GM12878 (cell line): ENCODE results near the gene PSMC3IP. TPM values are rescaled to one million over a fixed set of nuclear protein-coding genes. Genes with fewer than 3 reads are reported as not detected.

ENCODE experiments used
- DPF2 ChIP-seq: fragments of 450-650 bp; IDR thresholded peaks from 2 replicates; pipeline ENCODE4 v1.6.1; 2017; ENCODE audit warnings: mild to moderate bottlenecking
- FOS ChIP-seq: IDR thresholded peaks from 3 replicates; pipeline ENCODE4 v1.6.1; 2011; ENCODE audit warnings: borderline replicate concordance; ENCODE audit not compliant: insufficient read length; ENCODE audit errors: extremely low read depth
- FOXK2 ChIP-seq: fragments of 450-650 bp; IDR thresholded peaks from 2 replicates; pipeline ENCODE4 v1.6.1; 2017; ENCODE audit warnings: mild to moderate bottlenecking, moderate library complexity
- IKZF2 ChIP-seq, 2 experiments: fragments of 450-650 bp; IDR thresholded peaks; 2 replicates each; pipeline ENCODE4 v1.6.1; 2017; ENCODE audit warnings: mild to moderate bottlenecking in 2 of 2, moderate library complexity in 2 of 2
- KAT2A ChIP-seq: conservative IDR thresholded peaks from 2 replicates; pipeline ENCODE4 v1.6.1; 2011; ENCODE audit warnings: low read depth, low read length; ENCODE audit not compliant: control insufficient read depth
- TARDBP ChIP-seq: IDR thresholded peaks from 2 replicates; pipeline ENCODE4 v1.6.1; 2016; ENCODE audit warnings: borderline replicate concordance
- TCF7 ChIP-seq: IDR thresholded peaks from 2 replicates; pipeline ENCODE4 v1.6.1; 2014; ENCODE audit warnings: antibody characterized with exemption, borderline replicate concordance
- USF2 ChIP-seq: IDR thresholded peaks from 2 replicates; pipeline ENCODE4 v1.6.1; 2011; ENCODE audit warnings: low read depth, low read length, improper control_type of control experiment, borderline replicate concordance
- WRNIP1 ChIP-seq: IDR thresholded peaks from 2 replicates; pipeline ENCODE4 v1.6.1; 2011; ENCODE audit warnings: low read depth, low read length, improper control_type of control experiment, borderline replicate concordance
- ZNF384 ChIP-seq: IDR thresholded peaks from 2 replicates; pipeline ENCODE4 v1.6.1; 2012; ENCODE audit warnings: low read depth, mild to moderate bottlenecking, low read length, improper control_type of control experiment, borderline replicate concordance
- polyA plus RNA-seq, 11 experiments: library from polyadenylated mRNA; depleted of rRNA in 4 of 11; unstranded in 6 of 11; stranded (reverse) in 5 of 11; fragments of >200 nt; fragmentation: Nextera tagmentation in 4 of 11; fragmentation: Illumina TruSeq in 1 of 11; extraction: Ambion mirVana in 4 of 11; extraction: Trizol in 1 of 11; gene quantifications; 1 replicate in 1 of 11; 2 replicates in 10 of 11; pipeline versions ENCODE4 v1.2.1 to v1.2.3, GENCODE V29; 2011 to 2016; ENCODE audit warnings: inconsistent platforms in 2 of 11, missing spikeins in 2 of 11, low read depth in 1 of 11
- total RNA-seq, 4 experiments: library from RNA; depleted of rRNA in 3 of 4; stranded (reverse); fragments of >200 nt in 3 of 4; fragmentation: Illumina TruSeq in 1 of 4; extraction: Trizol in 1 of 4; gene quantifications; 2 replicates each; pipeline versions ENCODE4 v1.2.1 to v1.2.3, GENCODE V29; 2013 to 2021
- TF ChIP-seq, protein P1 (sequence below): IDR thresholded peaks from 2 replicates; pipeline ENCODE4 v1.6.1; 2012; ENCODE audit warnings: mild to moderate bottlenecking, low read depth, low read length
- TF ChIP-seq, protein P2 (sequence below): fragments of 450-650 bp; formaldehyde crosslinking; IDR thresholded peaks from 2 replicates; pipeline ENCODE4 v1.4.0; 2022; ENCODE audit warnings: mild to moderate bottlenecking, moderate library complexity
- TF ChIP-seq, protein P3 (sequence below): IDR thresholded peaks from 2 replicates; pipeline ENCODE4 v1.6.1; 2011; ENCODE audit warnings: borderline replicate concordance, low read depth, mild to moderate bottlenecking, moderate library complexity, low read length; ENCODE audit not compliant: insufficient read depth, poor library complexity, severe bottlenecking

Gene PSMC3IP
- total and polyA plus RNA-seq, 10 of the 15 experiments (the other 5 are each of a cell fraction or from before 2014, with no cell fraction given), result 6.8 to 34.5 (median 17.7) TPM

DNA sequence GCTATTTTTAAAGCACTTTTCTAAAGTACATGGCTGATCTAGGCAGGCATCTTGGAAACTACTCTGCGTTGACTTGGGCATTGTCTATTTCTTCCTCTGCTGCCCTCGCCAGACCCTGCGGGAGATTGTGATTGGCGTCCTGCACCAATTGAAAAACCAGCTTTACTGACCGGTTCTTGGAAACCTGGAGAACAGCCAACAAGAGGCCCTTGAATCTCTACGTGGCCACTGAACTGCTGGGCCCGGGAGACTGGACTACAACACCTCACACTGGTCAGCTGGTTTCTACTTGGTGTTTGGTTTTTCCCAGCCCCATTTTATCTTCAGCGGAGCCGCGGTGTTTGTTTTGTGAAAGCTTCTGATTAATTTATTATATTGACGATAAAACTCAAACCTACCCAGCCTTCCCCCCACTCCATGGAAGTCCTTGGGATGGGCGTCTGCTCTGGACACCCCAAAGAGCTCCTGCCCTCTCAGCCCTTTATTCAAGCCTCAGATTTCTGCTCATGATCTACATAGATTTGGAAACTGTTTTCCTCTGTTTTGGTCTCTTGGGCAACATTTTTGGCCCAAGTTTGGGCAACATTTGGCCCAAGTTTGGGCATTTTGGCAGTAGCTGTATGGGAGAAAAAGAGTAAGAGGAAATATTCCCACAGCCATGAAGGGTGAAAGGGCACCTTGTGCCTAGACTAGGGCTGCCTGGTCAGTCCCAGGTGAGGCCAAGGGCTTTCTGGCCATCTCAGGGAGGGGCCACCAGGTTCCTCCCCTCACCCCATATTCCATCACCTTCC lies 5.9 kb downstream of the PSMC3IP start (continued):
- TF ChIP-seq, protein P1, sequence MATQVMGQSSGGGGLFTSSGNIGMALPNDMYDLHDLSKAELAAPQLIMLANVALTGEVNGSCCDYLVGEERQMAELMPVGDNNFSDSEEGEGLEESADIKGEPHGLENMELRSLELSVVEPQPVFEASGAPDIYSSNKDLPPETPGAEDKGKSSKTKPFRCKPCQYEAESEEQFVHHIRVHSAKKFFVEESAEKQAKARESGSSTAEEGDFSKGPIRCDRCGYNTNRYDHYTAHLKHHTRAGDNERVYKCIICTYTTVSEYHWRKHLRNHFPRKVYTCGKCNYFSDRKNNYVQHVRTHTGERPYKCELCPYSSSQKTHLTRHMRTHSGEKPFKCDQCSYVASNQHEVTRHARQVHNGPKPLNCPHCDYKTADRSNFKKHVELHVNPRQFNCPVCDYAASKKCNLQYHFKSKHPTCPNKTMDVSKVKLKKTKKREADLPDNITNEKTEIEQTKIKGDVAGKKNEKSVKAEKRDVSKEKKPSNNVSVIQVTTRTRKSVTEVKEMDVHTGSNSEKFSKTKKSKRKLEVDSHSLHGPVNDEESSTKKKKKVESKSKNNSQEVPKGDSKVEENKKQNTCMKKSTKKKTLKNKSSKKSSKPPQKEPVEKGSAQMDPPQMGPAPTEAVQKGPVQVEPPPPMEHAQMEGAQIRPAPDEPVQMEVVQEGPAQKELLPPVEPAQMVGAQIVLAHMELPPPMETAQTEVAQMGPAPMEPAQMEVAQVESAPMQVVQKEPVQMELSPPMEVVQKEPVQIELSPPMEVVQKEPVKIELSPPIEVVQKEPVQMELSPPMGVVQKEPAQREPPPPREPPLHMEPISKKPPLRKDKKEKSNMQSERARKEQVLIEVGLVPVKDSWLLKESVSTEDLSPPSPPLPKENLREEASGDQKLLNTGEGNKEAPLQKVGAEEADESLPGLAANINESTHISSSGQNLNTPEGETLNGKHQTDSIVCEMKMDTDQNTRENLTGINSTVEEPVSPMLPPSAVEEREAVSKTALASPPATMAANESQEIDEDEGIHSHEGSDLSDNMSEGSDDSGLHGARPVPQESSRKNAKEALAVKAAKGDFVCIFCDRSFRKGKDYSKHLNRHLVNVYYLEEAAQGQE, result no peak
- TF ChIP-seq, protein P2, sequence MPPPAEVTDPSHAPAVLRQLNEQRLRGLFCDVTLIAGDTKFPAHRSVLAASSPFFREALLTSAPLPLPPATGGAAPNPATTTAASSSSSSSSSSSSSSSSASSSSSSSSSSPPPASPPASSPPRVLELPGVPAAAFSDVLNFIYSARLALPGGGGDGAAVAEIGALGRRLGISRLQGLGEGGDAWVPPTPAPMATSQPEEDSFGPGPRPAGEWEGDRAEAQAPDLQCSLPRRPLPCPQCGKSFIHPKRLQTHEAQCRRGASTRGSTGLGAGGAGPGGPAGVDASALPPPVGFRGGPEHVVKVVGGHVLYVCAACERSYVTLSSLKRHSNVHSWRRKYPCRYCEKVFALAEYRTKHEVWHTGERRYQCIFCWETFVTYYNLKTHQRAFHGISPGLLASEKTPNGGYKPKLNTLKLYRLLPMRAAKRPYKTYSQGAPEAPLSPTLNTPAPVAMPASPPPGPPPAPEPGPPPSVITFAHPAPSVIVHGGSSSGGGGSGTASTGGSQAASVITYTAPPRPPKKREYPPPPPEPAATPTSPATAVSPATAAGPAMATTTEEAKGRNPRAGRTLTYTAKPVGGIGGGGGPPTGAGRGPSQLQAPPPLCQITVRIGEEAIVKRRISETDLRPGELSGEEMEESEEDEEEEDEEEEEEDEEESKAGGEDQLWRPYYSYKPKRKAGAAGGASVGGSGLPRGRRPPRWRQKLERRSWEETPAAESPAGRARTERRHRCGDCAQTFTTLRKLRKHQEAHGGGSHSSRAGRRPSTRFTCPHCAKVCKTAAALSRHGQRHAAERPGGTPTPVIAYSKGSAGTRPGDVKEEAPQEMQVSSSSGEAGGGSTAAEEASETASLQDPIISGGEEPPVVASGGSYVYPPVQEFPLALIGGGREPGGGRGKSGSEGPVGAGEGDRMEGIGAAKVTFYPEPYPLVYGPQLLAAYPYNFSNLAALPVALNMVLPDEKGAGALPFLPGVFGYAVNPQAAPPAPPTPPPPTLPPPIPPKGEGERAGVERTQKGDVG (CRISPR knock-in tag), result no peak
- TF ChIP-seq WRNIP1 (no peak), FOXK2 (no peak), USF2 (no peak), TARDBP (no peak), ZNF384 (no peak), TCF7 (no peak), FOS (no peak), IKZF2 (IDR thresholded peaks at IDR 0.05) (no peak), DPF2 (no peak), KAT2A (no peak)
- TF ChIP-seq, protein P3, sequence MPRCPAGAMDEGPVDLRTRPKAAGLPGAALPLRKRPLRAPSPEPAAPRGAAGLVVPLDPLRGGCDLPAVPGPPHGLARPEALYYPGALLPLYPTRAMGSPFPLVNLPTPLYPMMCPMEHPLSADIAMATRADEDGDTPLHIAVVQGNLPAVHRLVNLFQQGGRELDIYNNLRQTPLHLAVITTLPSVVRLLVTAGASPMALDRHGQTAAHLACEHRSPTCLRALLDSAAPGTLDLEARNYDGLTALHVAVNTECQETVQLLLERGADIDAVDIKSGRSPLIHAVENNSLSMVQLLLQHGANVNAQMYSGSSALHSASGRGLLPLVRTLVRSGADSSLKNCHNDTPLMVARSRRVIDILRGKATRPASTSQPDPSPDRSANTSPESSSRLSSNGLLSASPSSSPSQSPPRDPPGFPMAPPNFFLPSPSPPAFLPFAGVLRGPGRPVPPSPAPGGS, result no peak
